Activated T-helper 1 cell treated with anti-CD3 and anti-CD28 coated beads, Interleukin-12 subunit alpha, Interleukin-12 subunit beta, Interleukin-2, Interleukin-4 antibody, amounts not matched to agents 30 ng/mL and 10 ng/mL and 1 ng/mL, durations not matched to agents 14 hours and 24 hours and 36 hours (primary cell): Measurements from ENCODE around the gene ELK3. TPM values are rescaled to one million over a fixed set of nuclear protein-coding genes. Genes with fewer than 3 reads are reported as not detected.

Experiments used
- DNase-seq: peaks from one replicate; pipeline ENCODE4 v3.0.0; 2021; ENCODE audit warnings: low spot score
- H3K27ac Mint-ChIP-seq: one replicate; pipeline ENCODE4 v1.8.0; 2021; ENCODE audit warnings: mild to moderate bottlenecking, mixed read lengths
- H3K27me3 Mint-ChIP-seq: one replicate; pipeline ENCODE4 v1.8.0; 2022; ENCODE audit warnings: mild to moderate bottlenecking, moderate library complexity, mixed read lengths; ENCODE audit not compliant: insufficient read depth
- H3K36me3 Mint-ChIP-seq: one replicate; pipeline ENCODE4 v1.8.0; 2021; ENCODE audit warnings: low read depth, mixed read lengths
- H3K4me1 Mint-ChIP-seq: one replicate; pipeline ENCODE4 v1.8.0; 2021; ENCODE audit warnings: low read depth, mixed read lengths
- H3K4me3 Mint-ChIP-seq: one replicate; pipeline ENCODE4 v1.8.0; 2021; ENCODE audit warnings: mild to moderate bottlenecking, moderate library complexity, mixed read lengths
- H3K9me3 Mint-ChIP-seq: one replicate; pipeline ENCODE4 v1.8.0; 2021; ENCODE audit warnings: mixed read lengths
- intact Hi-C: fragments of 100-400 bp; cut with micrococcal nuclease; formaldehyde crosslinking; loops from one replicate; pipeline ENCODE4 v1.15.1; 2024
- total RNA-seq: library from RNA; stranded (reverse); gene quantifications from 2 replicates; pipeline ENCODE4 v1.2.3, GENCODE V29; 2022

Gene ELK3
- total RNA-seq, result 40.8 and 45.3 TPM in 2 replicates

GRCh38 chr12:96193725-96194575 is at the start of gene ELK3:
TSS of gene ELK3 (plus strand) at chr12:96194375.
- intact Hi-C loops, result loop anchor here (10.0 kb wide), 1 partner anchor 711 kb away; the partner anchor contains the start of gene NEDD1
- peak within 1 kb of the TSS; percentile 98 for H3K27ac Mint-ChIP-seq
- H3K4me3 Mint-ChIP-seq, result peak within 1 kb of the TSS; percentile 96
- H3K9me3 Mint-ChIP-seq, result no peaks in the 10 kb centered on the region
- H3K36me3 Mint-ChIP-seq, result peaks cover 8% of the 10 kb centered on the region
- H3K4me1 Mint-ChIP-seq, result peaks cover 43% of the 10 kb centered on the region
- H3K27me3 Mint-ChIP-seq, result no peaks in the 10 kb centered on the region
- peak; percentile 54 for DNase-seq

DNA sequence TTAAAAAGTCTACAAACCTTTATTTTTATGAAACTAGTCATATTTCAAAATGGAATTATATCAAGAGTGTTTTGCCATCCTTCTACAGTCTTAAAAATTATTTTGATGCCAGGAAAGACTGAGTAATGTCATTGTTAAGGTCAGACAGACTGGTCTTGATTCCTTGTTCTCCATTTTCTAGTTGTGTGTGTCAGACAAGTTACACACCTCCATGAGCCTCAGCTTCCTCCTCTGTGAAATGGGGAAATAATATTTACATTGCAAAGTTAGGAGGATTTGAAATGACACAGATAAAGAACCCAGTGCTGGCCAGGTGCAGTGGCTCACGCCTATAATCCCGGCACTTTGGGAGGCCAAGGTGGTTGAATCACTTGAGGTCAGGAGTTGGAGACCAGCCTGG is 47.4 kb upstream of the ELK3 start:
- H3K4me3 Mint-ChIP-seq, result no peak overlapping the region
- no peak for DNase-seq
- peaks cover 3% of the 10 kb centered on the region for H3K27me3 Mint-ChIP-seq
- H3K27ac Mint-ChIP-seq, result no peak overlapping the region
- peaks cover 20% of the 10 kb centered on the region for H3K4me1 Mint-ChIP-seq
- no peaks in the 10 kb centered on the region for H3K9me3 Mint-ChIP-seq
- intact Hi-C loops, result no loop called here
- H3K36me3 Mint-ChIP-seq, result no peaks in the 10 kb centered on the region

DNA sequence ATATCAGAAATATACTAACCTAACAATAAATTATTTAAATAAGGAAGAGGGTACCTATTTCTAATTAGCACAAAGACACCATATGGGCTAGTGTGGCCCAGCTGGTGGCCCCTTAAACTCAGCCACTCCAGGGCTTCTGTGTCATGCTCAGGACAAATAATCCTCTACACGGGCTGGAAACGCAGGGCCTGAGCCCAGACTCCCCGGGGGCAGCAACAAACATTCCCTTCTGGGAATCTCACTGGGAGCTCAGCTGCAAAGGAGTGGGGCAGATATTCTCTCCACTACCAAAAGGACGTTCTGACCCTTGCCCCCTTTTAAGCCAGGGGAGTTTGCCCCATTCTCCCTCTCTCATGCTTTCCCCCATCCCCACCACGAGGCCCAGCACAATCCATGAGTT is 43.7 kb upstream of the ELK3 start:
- Mint-ChIP-seq H3K36me3 (no peaks in the 10 kb centered on the region), H3K27me3 (peaks cover 4% of the 10 kb centered on the region), H3K4me3 (no peak overlapping the region), H3K9me3 (no peaks in the 10 kb centered on the region), H3K4me1 (no peaks in the 10 kb centered on the region), H3K27ac (no peak overlapping the region)
- intact Hi-C loops, result no loop called here
- DNase-seq, result no peak

DNA sequence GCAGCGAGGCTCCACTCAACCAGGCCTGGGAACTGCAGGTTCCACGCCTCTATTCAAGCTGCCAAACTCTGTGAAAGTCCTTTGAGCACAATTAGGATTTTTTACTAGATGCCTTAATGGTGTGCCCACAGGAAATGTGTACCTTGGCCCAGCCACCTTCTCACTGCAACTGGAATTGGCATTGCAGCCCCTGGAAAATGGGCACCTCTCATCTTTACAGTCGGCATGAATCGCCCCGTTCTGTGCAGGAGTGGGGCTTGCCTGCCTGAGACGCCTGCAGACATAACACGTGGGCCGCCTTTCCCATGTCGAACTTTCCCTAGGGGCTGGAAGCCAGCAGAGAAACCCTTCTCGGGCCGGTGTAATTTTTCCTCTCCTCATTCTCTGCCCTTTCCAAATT is 42.0 kb upstream of the ELK3 start:
- Mint-ChIP-seq H3K9me3 (no peaks in the 10 kb centered on the region), H3K4me3 (no peak overlapping the region), H3K27me3 (peaks cover 4% of the 10 kb centered on the region), H3K27ac (peak overlapping the region; percentile 20), H3K36me3 (no peaks in the 10 kb centered on the region), H3K4me1 (no peaks in the 10 kb centered on the region)
- no peak for DNase-seq
- intact Hi-C loops, result no loop called here

- H3K9me3 Mint-ChIP-seq, result no peaks in the 10 kb centered on the region
- no peak for DNase-seq
- no peak overlapping the region for H3K4me3 Mint-ChIP-seq
- no peaks in the 10 kb centered on the region for H3K36me3 Mint-ChIP-seq
- H3K4me1 Mint-ChIP-seq, result no peaks in the 10 kb centered on the region
- H3K27me3 Mint-ChIP-seq, result peaks cover 4% of the 10 kb centered on the region
- intact Hi-C loops, result no loop called here
- H3K27ac Mint-ChIP-seq, result no peak overlapping the region
These were observed 40.9 kb upstream of the ELK3 start for GRCh38 chr12:96153131-96153725.

DNA sequence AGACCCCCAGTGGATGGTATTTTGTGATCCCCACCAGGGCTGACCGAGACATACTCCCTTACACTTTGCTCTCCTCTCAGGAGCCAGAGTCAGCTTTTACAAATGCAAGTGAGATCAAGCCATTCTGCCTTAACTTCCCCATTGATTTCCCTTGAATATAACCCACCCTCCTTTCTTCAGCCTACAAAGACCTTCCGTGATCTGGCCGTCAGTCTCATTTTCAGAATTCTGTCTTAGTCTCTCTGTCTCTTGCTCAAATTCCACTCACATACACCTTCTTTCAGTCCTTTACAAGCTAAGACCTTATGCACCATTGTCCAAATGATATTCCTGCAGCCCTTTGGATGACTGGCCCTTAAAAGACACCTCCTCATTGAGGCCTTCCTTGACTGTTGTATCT is 39.0 kb upstream of the ELK3 start:
- peaks cover 4% of the 10 kb centered on the region for H3K27me3 Mint-ChIP-seq

DNA sequence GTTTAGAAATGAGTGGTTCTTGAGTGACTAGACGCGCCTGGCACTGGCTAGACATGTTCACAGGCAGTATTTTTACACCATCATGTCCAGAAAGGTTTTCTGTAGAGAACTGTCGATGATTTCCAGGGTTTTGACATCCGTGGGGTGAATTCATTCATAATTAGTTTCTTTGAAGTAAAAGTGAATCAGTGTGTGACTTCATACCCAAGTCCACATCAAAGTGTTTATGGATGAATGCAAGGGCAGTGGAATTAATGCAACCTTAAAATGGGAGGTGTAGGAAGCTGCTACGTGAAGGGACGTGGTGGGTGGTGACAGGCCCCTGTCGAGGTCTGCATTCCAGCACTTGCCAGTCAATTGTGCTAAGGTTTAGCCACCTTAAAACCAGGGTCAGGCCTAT is 38.4 kb upstream of the ELK3 start:
- Mint-ChIP-seq H3K27me3 (peaks cover 4% of the 10 kb centered on the region), H3K36me3 (no peaks in the 10 kb centered on the region), H3K27ac (no peak overlapping the region), H3K9me3 (no peaks in the 10 kb centered on the region), H3K4me1 (no peaks in the 10 kb centered on the region), H3K4me3 (no peak overlapping the region)
- no peak for DNase-seq
- intact Hi-C loops, result no loop called here

More for the DNA sequence above, 39.0 kb upstream of the ELK3 start:
- intact Hi-C loops, result no loop called here
- Mint-ChIP-seq H3K4me3 (no peak overlapping the region), H3K36me3 (no peaks in the 10 kb centered on the region), H3K27ac (no peak overlapping the region), H3K9me3 (no peaks in the 10 kb centered on the region), H3K4me1 (no peaks in the 10 kb centered on the region)
- DNase-seq, result no peak

DNA sequence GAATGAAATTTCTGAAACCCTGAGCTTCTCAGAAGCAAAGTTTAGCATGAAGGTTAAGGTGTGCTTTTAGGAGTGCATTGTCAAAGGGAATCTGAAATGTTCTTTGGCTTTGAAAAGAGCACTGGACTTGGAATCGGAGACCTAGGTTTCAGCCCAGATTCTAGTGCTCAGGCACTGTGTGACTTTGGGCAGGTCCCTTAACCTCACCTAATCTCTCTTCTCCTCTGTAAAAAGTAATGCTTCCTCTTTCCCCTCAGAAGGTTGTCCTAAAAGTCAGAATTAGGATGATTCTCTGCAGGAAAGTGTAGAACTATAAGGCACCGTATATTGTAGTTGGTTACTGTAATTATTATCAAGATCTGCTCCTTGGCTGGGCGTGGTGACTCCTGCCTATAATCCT is 38.0 kb upstream of the ELK3 start:
- no peak for DNase-seq
- no peaks in the 10 kb centered on the region for H3K9me3 Mint-ChIP-seq
- no peaks in the 10 kb centered on the region for H3K36me3 Mint-ChIP-seq
- H3K27ac Mint-ChIP-seq, result no peak overlapping the region
- intact Hi-C loops, result no loop called here
- H3K27me3 Mint-ChIP-seq, result peaks cover 4% of the 10 kb centered on the region
- no peaks in the 10 kb centered on the region for H3K4me1 Mint-ChIP-seq
- no peak overlapping the region for H3K4me3 Mint-ChIP-seq

DNA sequence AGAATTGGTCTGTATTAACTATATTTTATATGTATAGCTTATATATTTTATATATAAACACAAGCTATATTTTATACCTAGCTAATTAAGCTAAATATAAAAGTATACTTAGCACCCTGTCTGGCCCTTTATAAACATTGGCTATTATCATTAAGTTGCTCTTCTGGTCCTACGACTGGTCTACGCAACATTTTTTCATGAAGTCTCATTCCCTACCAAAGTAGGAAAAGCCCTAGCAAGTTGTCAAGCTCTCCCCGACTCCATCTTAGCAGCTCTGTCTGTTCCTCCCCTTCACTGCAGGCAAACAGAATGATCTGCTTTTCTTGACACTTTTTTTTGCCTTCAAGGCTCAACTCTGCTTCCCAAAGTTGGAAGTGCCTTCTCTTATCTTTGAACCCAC is 36.7 kb upstream of the ELK3 start:
- Mint-ChIP-seq H3K4me1 (no peaks in the 10 kb centered on the region), H3K27ac (no peak overlapping the region), H3K27me3 (peaks cover 4% of the 10 kb centered on the region), H3K4me3 (no peak overlapping the region), H3K9me3 (no peaks in the 10 kb centered on the region), H3K36me3 (no peaks in the 10 kb centered on the region)
- intact Hi-C loops, result no loop called here
- no peak for DNase-seq

GRCh38 chr12:96164951-96165811 is 29.0 kb upstream of the ELK3 start:
- peaks cover under 1% of the 10 kb centered on the region for H3K36me3 Mint-ChIP-seq
- peaks cover 9% of the 10 kb centered on the region for H3K9me3 Mint-ChIP-seq
- H3K27me3 Mint-ChIP-seq, result no peaks in the 10 kb centered on the region
- no peak for DNase-seq
- H3K4me1 Mint-ChIP-seq, result peaks cover 10% of the 10 kb centered on the region
- intact Hi-C loops, result no loop called here
- no peak overlapping the region for H3K4me3 Mint-ChIP-seq
- no peak overlapping the region for H3K27ac Mint-ChIP-seq

DNA sequence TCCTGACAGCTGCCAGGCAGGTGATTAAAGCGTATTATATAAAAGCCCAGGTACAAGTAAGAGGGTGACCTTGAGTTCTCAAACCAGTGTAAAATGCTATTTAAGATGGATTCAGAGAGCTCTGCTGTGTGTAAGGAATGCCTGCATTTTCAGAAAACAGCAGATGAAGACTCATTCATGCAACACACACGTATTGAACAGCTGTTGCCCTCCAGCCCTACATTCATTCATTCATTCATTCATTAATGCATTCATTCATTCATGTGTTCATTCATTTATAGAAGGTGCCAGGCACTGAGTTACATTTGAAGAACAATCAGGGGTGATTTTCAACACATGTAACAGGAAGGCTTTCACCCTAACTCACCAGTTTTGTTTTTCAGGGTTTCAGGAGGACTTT is 27.4 kb upstream of the ELK3 start:
- Mint-ChIP-seq H3K4me3 (no peak overlapping the region), H3K36me3 (peaks cover 3% of the 10 kb centered on the region), H3K4me1 (peaks cover 10% of the 10 kb centered on the region), H3K27ac (no peak overlapping the region), H3K9me3 (peaks cover 9% of the 10 kb centered on the region), H3K27me3 (no peaks in the 10 kb centered on the region)
- intact Hi-C loops, result no loop called here
- no peak for DNase-seq

GRCh38 chr12:96167492-96167891 is 26.7 kb upstream of the ELK3 start:
- Mint-ChIP-seq H3K9me3 (peaks cover 14% of the 10 kb centered on the region), H3K4me3 (no peak overlapping the region), H3K4me1 (peaks cover 10% of the 10 kb centered on the region), H3K27ac (no peak overlapping the region), H3K27me3 (no peaks in the 10 kb centered on the region), H3K36me3 (peaks cover 4% of the 10 kb centered on the region)
- intact Hi-C loops, result no loop called here
- DNase-seq, result no peak

DNA sequence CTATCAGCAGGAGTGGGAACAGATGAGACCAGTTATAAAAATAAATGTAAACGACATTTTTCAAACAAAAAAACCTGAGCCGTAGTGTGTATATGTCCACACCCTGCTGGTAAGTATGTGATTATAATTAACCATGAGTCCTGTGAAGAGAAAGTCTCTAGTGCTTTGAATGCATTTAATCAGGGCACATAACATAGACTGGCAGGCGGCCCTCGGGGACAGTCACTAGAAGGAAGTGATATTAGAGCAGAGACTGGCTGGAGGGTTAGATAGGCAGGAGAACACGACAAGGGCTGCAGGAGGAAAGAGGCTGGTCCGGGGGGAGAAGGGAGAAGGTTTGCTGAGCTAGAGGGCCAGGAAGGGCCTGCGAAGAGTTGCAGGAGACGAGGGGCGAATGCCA is 23.8 kb upstream of the ELK3 start:
- intact Hi-C loops, result no loop called here
- Mint-ChIP-seq H3K9me3 (peaks cover 21% of the 10 kb centered on the region), H3K27ac (no peak overlapping the region), H3K4me1 (peaks cover 10% of the 10 kb centered on the region), H3K27me3 (no peaks in the 10 kb centered on the region), H3K4me3 (no peak overlapping the region), H3K36me3 (peaks cover 10% of the 10 kb centered on the region)
- no peak for DNase-seq
